SK-N-SH (cell line): Measurements from ENCODE around the gene MAPK14. TPM values are rescaled to one million over a fixed set of nuclear protein-coding genes. Genes with fewer than 3 reads are reported as not detected.

ENCODE experiments used
- CTCF ChIA-PET: fragments of 300-600, 350-600 bp; formaldehyde crosslinking; extraction: SDS; loops from one replicate; lab custom pipeline; 2021; lab: Yijun Ruan, JAX
- POLR2A ChIA-PET: fragments of 350-600 bp; sonication (Branson Sonifier 250); formaldehyde crosslinking; extraction: SDS; loops from one replicate; lab custom pipeline; 2020; ENCODE audit warnings: antibody characterized with exemption, inconsistent platforms; lab: Yijun Ruan, JAX
- DNase-seq: peaks from one replicate; pipeline ENCODE4 v3.0.0; 2012
- H2AFZ ChIP-seq: fragments of 200-600 bp; sonication (generic); 2 replicates; pipeline ENCODE4 v1.8.1; 2016; ENCODE audit warnings: antibody characterized with exemption, mild to moderate bottlenecking, low read depth
- H3F3A ChIP-seq: fragments of 200-600 bp; sonication (generic); replicated peaks from 2 replicates; pipeline ENCODE3; 2016; ENCODE audit warnings: antibody characterized with exemption, mild to moderate bottlenecking; ENCODE audit not compliant: insufficient read depth
- H3K27ac ChIP-seq, 2 experiments: fragments of 200-500 bp in 1 of 2; fragments of 200-600 bp in 1 of 2; sonication (Bioruptor generic) in 1 of 2; sonication (generic), shearing (Covaris generic) in 1 of 2; 2 replicates each; pipeline versions ENCODE4 v1.5.1 to v1.6.1; 2014 to 2016; ENCODE audit warnings: low read depth in 2 of 2, inconsistent platforms in 1 of 2, low read length in 1 of 2, mild to moderate bottlenecking in 1 of 2, mixed read lengths in 1 of 2
- H3K27me3 ChIP-seq: fragments of 200-600 bp; sonication (generic), shearing (Covaris generic); 2 replicates; pipeline ENCODE4 v1.6.1; 2016; ENCODE audit warnings: mixed run types; ENCODE audit not compliant: insufficient read depth
- H3K36me3 ChIP-seq, 2 experiments: fragments of 200-500 bp in 1 of 2; fragments of 200-600 bp in 1 of 2; sonication (Bioruptor generic) in 1 of 2; sonication (generic) in 1 of 2; replicated peaks in 1 of 2; 2 replicates each; pipeline versions ENCODE3 to v1.5.1; 2014 to 2016; ENCODE audit warnings: low read length in 1 of 2, mild to moderate bottlenecking in 1 of 2; ENCODE audit not compliant: insufficient read depth in 2 of 2, control insufficient read depth in 1 of 2
- H3K4me1 ChIP-seq, 2 experiments: fragments of 200-500 bp in 1 of 2; fragments of 200-600 bp in 1 of 2; sonication (Bioruptor generic) in 1 of 2; sonication (generic), shearing (Covaris generic) in 1 of 2; 2 replicates each; pipeline versions ENCODE4 v1.5.1 to v1.6.1; 2014 to 2016; ENCODE audit warnings: low read depth in 1 of 2, low read length in 1 of 2, mixed run types in 1 of 2; ENCODE audit not compliant: insufficient read depth in 2 of 2, control insufficient read depth in 1 of 2
- H3K4me2 ChIP-seq: fragments of 200-600 bp; sonication (generic), shearing (Covaris generic); 2 replicates; pipeline ENCODE4 v1.6.1; 2017; ENCODE audit warnings: mixed run types
- H3K4me3 ChIP-seq, 2 experiments: fragments of 200-500 bp in 1 of 2; fragments of 200-600 bp in 1 of 2; sonication (Bioruptor generic) in 1 of 2; sonication (generic), shearing (Covaris generic) in 1 of 2; 2 replicates each; pipeline versions ENCODE4 v1.5.1 to v1.8.1; 2014 to 2016; ENCODE audit warnings: low read depth in 2 of 2, inconsistent platforms in 1 of 2, low read length in 1 of 2, mild to moderate bottlenecking in 1 of 2, mixed read lengths in 1 of 2, moderate library complexity in 1 of 2
- H3K79me2 ChIP-seq: fragments of 200-600 bp; sonication (generic); 2 replicates; pipeline ENCODE4 v1.8.1; 2017; ENCODE audit warnings: mild to moderate bottlenecking; ENCODE audit not compliant: insufficient read depth
- H3K9ac ChIP-seq: fragments of 200-600 bp; sonication (generic); 2 replicates; pipeline ENCODE4 v1.6.1; 2017; ENCODE audit warnings: mixed run types
- H3K9me2 ChIP-seq: fragments of 200-600 bp; sonication (generic); 2 replicates; pipeline ENCODE4 v1.6.1; 2017; ENCODE audit warnings: mixed run types
- H3K9me3 ChIP-seq: fragments of 200-600 bp; sonication (generic); 2 replicates; pipeline ENCODE4 v1.6.1; 2017; ENCODE audit warnings: mixed run types, mild to moderate bottlenecking, moderate library complexity
- H4K20me1 ChIP-seq: fragments of 200-600 bp; sonication (generic); 2 replicates; pipeline ENCODE4 v1.6.1; 2017; ENCODE audit warnings: mild to moderate bottlenecking, mixed run types; ENCODE audit not compliant: insufficient read depth
- CHD2 ChIP-seq: fragments of 150-350 bp; IDR thresholded peaks from 2 replicates; pipeline ENCODE4 v1.6.1; 2018; ENCODE audit warnings: low read length; ENCODE audit not compliant: partially characterized antibody
- CTCF ChIP-seq: fragments of 200-600 bp; sonication (generic); IDR thresholded peaks from 2 replicates; pipeline ENCODE4 v1.6.1; 2017; ENCODE audit warnings: antibody characterized with exemption, mild to moderate bottlenecking, moderate library complexity
- EZH2phosphoT487 ChIP-seq: fragments of 200-600 bp; sonication (generic); IDR thresholded peaks from 2 replicates; pipeline ENCODE4 v1.6.1; 2017; ENCODE audit warnings: low read depth, mixed run types, mild to moderate bottlenecking, antibody characterized with exemption, moderate library complexity, borderline replicate concordance
- FOSL2 ChIP-seq: IDR thresholded peaks from 2 replicates; pipeline ENCODE4 v1.4.0; 2012; ENCODE audit warnings: low read depth, mild to moderate bottlenecking, moderate library complexity, borderline replicate concordance
- FOXJ3 ChIP-seq: sonication (generic); formaldehyde crosslinking; IDR thresholded peaks from 2 replicates; pipeline ENCODE4 v1.5.1; 2020; ENCODE audit warnings: mild to moderate bottlenecking, missing genetic modification reagents
- FOXM1 ChIP-seq: IDR thresholded peaks from 2 replicates; pipeline ENCODE4 v1.4.0; 2012; ENCODE audit warnings: low read depth, mild to moderate bottlenecking
- GABPA ChIP-seq: IDR thresholded peaks from 2 replicates; pipeline ENCODE4 v1.4.0; 2012; ENCODE audit warnings: low read depth, mild to moderate bottlenecking
- MEF2A ChIP-seq: IDR thresholded peaks from 2 replicates; pipeline ENCODE4 v1.4.0; 2012; ENCODE audit warnings: low read depth, borderline replicate concordance
- MXI1 ChIP-seq: IDR thresholded peaks from 2 replicates; pipeline ENCODE4 v1.6.1; 2012; ENCODE audit warnings: mild to moderate bottlenecking, low read depth, low read length, improper control_type of control experiment
- NFIC ChIP-seq: IDR thresholded peaks from 2 replicates; pipeline ENCODE4 v1.4.0; 2012; ENCODE audit warnings: borderline replicate concordance
- PBX3 ChIP-seq: IDR thresholded peaks from 2 replicates; pipeline ENCODE4; 2012
- RAD21 ChIP-seq: IDR thresholded peaks from 2 replicates; pipeline ENCODE4 v1.6.1; 2012; ENCODE audit warnings: mild to moderate bottlenecking, low read length
- RCOR1 ChIP-seq: fragments of 150-350 bp; IDR thresholded peaks from 2 replicates; pipeline ENCODE4 v1.6.1; 2017; ENCODE audit warnings: antibody characterized with exemption, low read length
- RFX5 ChIP-seq: IDR thresholded peaks from 2 replicates; pipeline ENCODE4 v1.6.1; 2012; ENCODE audit warnings: mild to moderate bottlenecking, improper control_type of control experiment, low read length
- SMC3 ChIP-seq: IDR thresholded peaks from 2 replicates; pipeline ENCODE4 v1.6.1; 2012; ENCODE audit warnings: low read depth, low read length, improper control_type of control experiment
- TCF12 ChIP-seq: IDR thresholded peaks from 2 replicates; pipeline ENCODE4 v1.4.0; 2012
- TEAD4 ChIP-seq: IDR thresholded peaks from 2 replicates; pipeline ENCODE4 v1.4.0; 2012; ENCODE audit warnings: mild to moderate bottlenecking, borderline replicate concordance; ENCODE audit not compliant: insufficient read depth
- USF2 ChIP-seq: fragments of 150-350 bp; IDR thresholded peaks from 2 replicates; pipeline ENCODE4 v1.6.1; 2017; ENCODE audit warnings: antibody characterized with exemption, low read length, low read depth, borderline replicate concordance
- whole genome bisulfite sequencing: methylation state at CpG from one replicate; pipeline ENCODE4 v1.1.6; 2017; ENCODE audit warnings: low lambda C conversion rate; 5-methylcytosine and 5-hydroxymethylcytosine counted together
- polyA plus RNA-seq, 3 experiments: library from polyadenylated mRNA; depleted of rRNA; stranded (reverse); fragments of >200 nt; gene quantifications; 2 replicates each; pipeline ENCODE4 v1.2.3, GENCODE V29; 2012

Gene MAPK14
- polyA plus RNA-seq, 1 of the 3 experiments (the other 2 are of a cell fraction), result 19.8 TPM

GRCh38 chr6:36028877-36029324, 1.3 kb downstream of the MAPK14 start (continued):
- no peak for TF ChIP-seq FOXM1
- peak; percentile 25; the same call in 1 of the 2 replicates for TF ChIP-seq NFIC
- 0 out of 2 replicates have a peak, but pooled peaks have one; percentile 6 for TF ChIP-seq FOSL2
- peak; percentile 28 for TF ChIP-seq CHD2
- 0 out of 2 replicates have a peak, but pooled peaks have one; percentile 11 for TF ChIP-seq RAD21
- no peak for TF ChIP-seq RCOR1
- TF ChIP-seq FOXJ3 (CRISPR knock-in tag), result no peak
- TF ChIP-seq MXI1, result no peak
- TF ChIP-seq SMC3, result no peak
- TF ChIP-seq GABPA, result no peak
- TF ChIP-seq TCF12, result 0 out of 2 replicates have a peak, but pooled peaks have one; percentile 2
- TF ChIP-seq MEF2A, result no peak
- no peak for TF ChIP-seq EZH2phosphoT487
- TF ChIP-seq TEAD4, result no peak
- no peak for TF ChIP-seq PBX3
- TF ChIP-seq RFX5, result no peak
- TF ChIP-seq CTCF, result no peak
- no peak for TF ChIP-seq USF2

GRCh38 chr6:36029464-36029863, 1.9 kb downstream of the MAPK14 start:
- POLR2A ChIA-PET, result interaction anchor here (2.4 kb wide), 1 partner anchor 103 kb away, joined by 7 read pairs; no protein-coding TSS in a partner anchor
- Histone ChIP-seq H3K4me1 (no peaks in the 10 kb centered on the region; a peak in 2 of 4 replicates), H2AFZ (no peak overlapping the region), H3K4me2 (peak overlapping the region; percentile 96), H3K79me2 (peaks cover 68% of the 10 kb centered on the region), H3K36me3 (no peaks in the 10 kb centered on the region), H3K9me2 (no peaks in the 10 kb centered on the region), H3K9me3 (no peaks in the 10 kb centered on the region), H3F3A (peaks cover 23% of the 10 kb centered on the region)
- CTCF ChIA-PET, result interaction anchor here (0.6 to 8.3 kb wide), 11 partner anchors 20 to 329 kb away, joined by 3 to 224 read pairs (median 5); no protein-coding TSS in a partner anchor
- TF ChIP-seq NFIC, result no peak
- 0 out of 2 replicates have a peak, but pooled peaks have one; percentile 16 for TF ChIP-seq MXI1
- TF ChIP-seq, all 33 proteins: peak for 1
- no peak for DNase-seq
- Histone ChIP-seq H4K20me1 (peaks cover 27% of the 10 kb centered on the region), H3K9ac (peak overlapping the region; percentile 91), H3K27me3 (no peaks in the 10 kb centered on the region), H3K27ac (peak overlapping the region; percentile 72 to 88), H3K4me3 (peak overlapping the region; percentile 96 to 97)
- 17% methylated on average over 6 of the region's 6 CpGs for WGBS
